Activated B cell treated with CpG ODN at 0.5 μM for 24 hours (primary cell): ENCODE results near the gene MINDY3. TPM values are rescaled to one million over a fixed set of nuclear protein-coding genes. Genes with fewer than 3 reads are reported as not detected.

Experiments used
- ATAC-seq: fragments of 200-7000 bp; cut with Tn5 transposase; one replicate; pipeline ENCODE4 v1.10.0; 2021; ENCODE audit warnings: low read depth, mild to moderate bottlenecking, moderate library complexity
- CTCF ChIA-PET: fragments of 350-600 bp; sonication (Branson Sonifier 250); formaldehyde crosslinking; loops from one replicate; lab custom pipeline; 2021; ENCODE audit warnings: antibody characterized with exemption; lab: Charles Lee
- POLR2A ChIA-PET: fragments of 350-600 bp; sonication (Branson Sonifier 250); formaldehyde crosslinking; loops from one replicate; lab custom pipeline; 2021; ENCODE audit warnings: antibody characterized with exemption; lab: Charles Lee
- DNase-seq: peaks from one replicate; pipeline ENCODE4 v3.0.0; 2022
- H3K27ac Mint-ChIP-seq: one replicate; pipeline ENCODE4 v1.8.0; 2020; ENCODE audit warnings: mixed read lengths
- H3K27me3 Mint-ChIP-seq: one replicate; pipeline ENCODE4 v1.8.0; 2021; ENCODE audit warnings: mixed read lengths
- H3K36me3 Mint-ChIP-seq: one replicate; pipeline ENCODE4 v1.8.0; 2021; ENCODE audit warnings: low read depth, mixed read lengths
- H3K4me1 Mint-ChIP-seq: one replicate; pipeline ENCODE4 v1.8.0; 2021; ENCODE audit warnings: mixed read lengths
- H3K4me3 Mint-ChIP-seq: one replicate; pipeline ENCODE4 v1.8.0; 2020; ENCODE audit warnings: mild to moderate bottlenecking, mixed read lengths
- H3K9me3 Mint-ChIP-seq: one replicate; pipeline ENCODE4 v1.8.0; 2020; ENCODE audit warnings: mixed read lengths
- CTCF ChIP-seq: fragments of 200-600 bp; IDR thresholded peaks from one replicate; pipeline ENCODE4 v1.8.0; 2022; ENCODE audit warnings: antibody characterized with exemption, mild to moderate bottlenecking
- intact Hi-C: fragments of 100-400 bp; cut with micrococcal nuclease; formaldehyde crosslinking; loops from one replicate; pipeline ENCODE4 v1.15.1; 2024
- total RNA-seq: library from RNA; stranded (reverse); gene quantifications from 2 replicates; pipeline ENCODE4 v1.2.3, GENCODE V29; 2022

MINDY3 gene
- total RNA-seq, 1 donor from 2014 or later, result 23.4 TPM

DNA sequence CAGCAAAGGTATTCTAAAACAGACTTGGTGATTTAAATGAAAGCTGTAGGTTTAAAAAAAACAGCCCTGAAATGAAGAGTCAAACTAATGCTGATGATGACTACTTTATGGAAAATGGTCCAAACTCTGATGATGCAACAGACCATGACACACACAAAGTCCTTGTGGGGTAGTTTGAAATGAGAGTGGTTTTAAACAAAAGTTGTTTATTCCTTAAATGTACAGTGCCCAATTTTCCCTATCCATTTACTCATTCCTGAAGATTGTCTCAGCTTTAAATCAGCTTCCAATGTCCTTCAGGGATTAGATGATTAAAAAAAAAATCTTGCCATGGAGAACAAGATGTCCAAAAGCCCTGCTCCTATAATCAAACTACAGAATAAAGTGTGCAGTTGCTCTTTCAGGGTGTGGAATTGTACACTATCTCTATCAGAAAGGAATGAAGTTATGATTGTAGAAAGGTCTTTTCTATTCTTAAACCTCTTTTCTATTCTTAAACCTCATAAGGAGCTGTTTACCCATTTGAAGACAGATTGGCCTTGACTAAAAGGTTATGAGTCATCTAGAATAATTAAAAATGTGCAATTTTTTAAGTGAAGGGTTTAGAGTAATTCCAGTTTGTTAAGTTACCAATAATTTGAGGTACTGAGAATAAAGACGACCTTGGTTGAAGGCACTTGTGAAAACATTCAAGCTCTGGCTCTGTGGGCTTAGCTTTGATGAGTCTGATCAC, 70.3 kb downstream of the MINDY3 start:
- H3K36me3 Mint-ChIP-seq, result peaks cover 81% of the 10 kb centered on the region

GRCh38 chr10:15787426-15787825, 72.9 kb downstream of the MINDY3 start:
- intact Hi-C loops, result no loop called here
- CTCF ChIA-PET, result no interaction called here
- Mint-ChIP-seq H3K9me3 (no peaks in the 10 kb centered on the region), H3K4me1 (no peaks in the 10 kb centered on the region), H3K4me3 (no peak overlapping the region), H3K27me3 (no peaks in the 10 kb centered on the region), H3K36me3 (peaks cover 82% of the 10 kb centered on the region), H3K27ac (no peak overlapping the region)
- no peak for ATAC-seq
- POLR2A ChIA-PET, result interaction anchor here (0.7 kb wide), 2 partner anchors 10 to 70 kb away, joined by 3 read pairs; no protein-coding TSS in a partner anchor
- no peak for TF ChIP-seq CTCF
- no peak for DNase-seq

More for the DNA sequence above, 70.3 kb downstream of the MINDY3 start:
- no peak overlapping the region for H3K27ac Mint-ChIP-seq
- ChIA-PET POLR2A (no interaction called here), CTCF (no interaction called here)
- no peak for DNase-seq
- ATAC-seq, result no peak
- no peak for TF ChIP-seq CTCF
- H3K9me3 Mint-ChIP-seq, result no peaks in the 10 kb centered on the region
- intact Hi-C loops, result no loop called here
- H3K4me1 Mint-ChIP-seq, result no peaks in the 10 kb centered on the region
- H3K4me3 Mint-ChIP-seq, result no peak overlapping the region
- H3K27me3 Mint-ChIP-seq, result no peaks in the 10 kb centered on the region

GRCh38 chr10:15784662-15785300, 75.5 kb downstream of the MINDY3 start:
- no peak for TF ChIP-seq CTCF
- Mint-ChIP-seq H3K9me3 (no peaks in the 10 kb centered on the region), H3K4me3 (no peak overlapping the region), H3K36me3 (peaks cover 80% of the 10 kb centered on the region), H3K27ac (no peak overlapping the region), H3K4me1 (no peaks in the 10 kb centered on the region), H3K27me3 (no peaks in the 10 kb centered on the region)
- DNase-seq, result no peak
- intact Hi-C loops, result no loop called here
- ChIA-PET CTCF (no interaction called here), POLR2A (no interaction called here)
- ATAC-seq, result no peak

GRCh38 chr10:15783941-15784636, 76.2 kb downstream of the MINDY3 start:
- no peaks in the 10 kb centered on the region for H3K4me1 Mint-ChIP-seq
- no peak for TF ChIP-seq CTCF
- CTCF ChIA-PET, result no interaction called here
- intact Hi-C loops, result no loop called here
- POLR2A ChIA-PET, result no interaction called here
- no peak for ATAC-seq
- no peak for DNase-seq
- H3K27me3 Mint-ChIP-seq, result no peaks in the 10 kb centered on the region
- H3K4me3 Mint-ChIP-seq, result no peak overlapping the region
- no peaks in the 10 kb centered on the region for H3K9me3 Mint-ChIP-seq
- H3K27ac Mint-ChIP-seq, result no peak overlapping the region
- peaks cover 79% of the 10 kb centered on the region for H3K36me3 Mint-ChIP-seq

DNA sequence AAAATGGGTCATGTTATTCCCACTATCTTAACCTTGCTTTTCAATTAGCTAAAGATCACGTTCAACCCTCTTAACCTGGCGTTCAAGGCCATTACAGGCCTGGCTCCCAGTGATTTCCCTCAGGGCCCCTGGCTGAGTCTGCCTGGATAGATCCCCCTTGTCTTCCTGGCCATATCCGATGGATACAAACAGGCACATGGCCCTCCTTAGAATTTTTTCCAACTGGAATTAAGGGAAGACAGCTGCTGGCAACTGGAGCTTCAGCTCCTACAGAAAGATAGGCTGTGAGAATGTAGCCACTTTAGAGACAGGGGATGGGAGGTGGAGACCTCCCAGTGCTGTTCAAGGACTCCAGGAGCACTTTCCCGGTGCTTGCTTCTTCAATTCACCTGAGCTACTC, 77.5 kb downstream of the MINDY3 start:
- DNase-seq (no peak), ATAC-seq (no peak)
- H3K27me3 Mint-ChIP-seq, result no peaks in the 10 kb centered on the region
- H3K36me3 Mint-ChIP-seq, result peaks cover 80% of the 10 kb centered on the region
- CTCF ChIA-PET, result no interaction called here
- no peak for TF ChIP-seq CTCF
- H3K9me3 Mint-ChIP-seq, result peaks cover 6% of the 10 kb centered on the region
- intact Hi-C loops, result no loop called here
- no peaks in the 10 kb centered on the region for H3K4me1 Mint-ChIP-seq
- POLR2A ChIA-PET, result no interaction called here
- no peak overlapping the region for H3K27ac Mint-ChIP-seq
- no peak overlapping the region for H3K4me3 Mint-ChIP-seq
